ENCODE results near the gene DNM1.

Gene DNM1

DNA sequence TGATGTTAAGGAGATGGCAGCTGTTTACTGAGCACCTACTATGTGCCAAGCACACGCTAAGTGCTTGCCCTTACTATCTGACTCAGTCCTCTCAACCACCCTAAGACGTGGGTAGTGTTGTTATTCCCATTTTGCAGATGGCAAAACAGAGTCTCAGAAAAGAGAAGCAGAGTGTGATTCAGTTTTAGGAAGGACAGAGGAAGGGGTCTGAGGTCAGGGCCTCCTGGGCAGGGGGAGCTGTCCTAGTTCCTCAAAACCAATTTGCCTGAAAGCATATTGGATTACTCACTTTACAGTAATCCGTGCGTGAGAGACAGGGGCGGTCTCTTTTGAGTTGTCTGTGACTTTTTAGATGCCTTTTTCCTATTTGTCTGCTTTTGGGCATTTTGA is 23.2 kb downstream of the DNM1 start:
- no peak for TF ChIP-seq TCF12 (IDR thresholded peaks at IDR 0.05; ENCODE audit: low read depth)
- no peak for TF ChIP-seq NFIC (IDR thresholded peaks at IDR 0.05)
- no peak for TF ChIP-seq RAD21 (IDR thresholded peaks at IDR 0.05; ENCODE audit: low read depth)
- TF ChIP-seq ZBTB7A (IDR thresholded peaks at IDR 0.05; ENCODE audit: low read depth), result no peak
- no peak for TF ChIP-seq TAF1 (IDR thresholded peaks at IDR 0.05; ENCODE audit: low read depth)
- TF ChIP-seq EGR1 (IDR thresholded peaks at IDR 0.05), result no peak
- TF ChIP-seq CREB1 (IDR thresholded peaks at IDR 0.05; ENCODE audit: low read depth), result no peak
- TF ChIP-seq, protein P1, sequence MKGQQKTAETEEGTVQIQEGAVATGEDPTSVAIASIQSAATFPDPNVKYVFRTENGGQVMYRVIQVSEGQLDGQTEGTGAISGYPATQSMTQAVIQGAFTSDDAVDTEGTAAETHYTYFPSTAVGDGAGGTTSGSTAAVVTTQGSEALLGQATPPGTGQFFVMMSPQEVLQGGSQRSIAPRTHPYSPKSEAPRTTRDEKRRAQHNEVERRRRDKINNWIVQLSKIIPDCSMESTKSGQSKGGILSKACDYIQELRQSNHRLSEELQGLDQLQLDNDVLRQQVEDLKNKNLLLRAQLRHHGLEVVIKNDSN (IDR thresholded peaks at IDR 0.05), result no peak
- no peak for TF ChIP-seq CEBPB (IDR thresholded peaks at IDR 0.05)
- TF ChIP-seq TEAD4 (IDR thresholded peaks at IDR 0.05), result no peak
- TF ChIP-seq EP300 (IDR thresholded peaks at IDR 0.05; ENCODE audit: borderline replicate concordance), result no peak
- no peak for TF ChIP-seq YY1 (IDR thresholded peaks at IDR 0.05; ENCODE audit: low read depth)

DNA sequence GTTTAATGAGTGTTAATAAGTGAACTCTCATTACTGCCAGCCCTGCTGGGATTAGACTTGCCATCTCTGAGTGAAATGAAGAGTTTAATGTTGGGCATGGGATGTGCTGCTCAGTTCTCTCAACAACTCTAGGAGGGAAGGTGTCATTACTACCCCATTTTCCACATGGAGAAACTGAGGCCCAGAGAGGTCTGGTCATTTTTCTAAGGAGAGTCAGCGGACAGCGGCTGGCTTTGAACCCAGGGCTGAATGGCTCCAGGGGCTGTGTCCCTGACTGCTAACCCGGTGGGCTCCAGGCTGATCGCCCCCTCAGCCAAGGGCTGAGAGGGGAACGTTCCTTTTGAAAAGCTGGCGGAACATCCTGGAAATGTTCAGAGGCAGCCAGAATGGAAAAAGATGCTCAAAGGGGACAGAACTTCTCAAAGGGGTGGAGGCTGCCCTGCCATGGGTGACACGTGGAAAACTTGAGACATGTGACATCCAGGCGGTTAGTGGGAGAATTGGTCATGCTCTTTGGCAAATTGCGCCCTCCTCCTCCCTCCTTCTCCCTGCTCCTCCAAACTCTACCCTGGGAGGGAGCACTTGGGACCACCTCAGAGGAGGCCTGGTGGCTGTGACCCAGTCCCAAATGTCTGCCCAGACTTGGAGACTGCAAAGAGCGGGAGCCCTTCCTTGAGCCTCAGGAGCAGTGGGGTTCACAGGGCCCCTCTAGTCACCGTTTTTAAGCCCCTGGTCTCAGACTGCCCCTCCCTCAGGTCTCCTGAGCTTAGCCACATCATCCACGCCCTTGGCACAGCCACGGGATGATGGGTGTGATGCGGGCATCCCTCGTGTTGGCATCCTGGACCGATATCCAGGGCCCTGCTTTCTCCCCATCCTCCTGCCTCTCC is 28.7 kb downstream of the DNM1 start:
- TF ChIP-seq ZBTB7A (IDR thresholded peaks at IDR 0.05; ENCODE audit: low read depth) (no peak), FOXM1 (IDR thresholded peaks at IDR 0.05; ENCODE audit: borderline replicate concordance, low read depth) (no peak), EGR1 (IDR thresholded peaks at IDR 0.05) (no peak), CREB1 (IDR thresholded peaks at IDR 0.05; ENCODE audit: low read depth) (no peak), YY1 (IDR thresholded peaks at IDR 0.05; ENCODE audit: low read depth) (no peak), EP300 (IDR thresholded peaks at IDR 0.05; ENCODE audit: borderline replicate concordance) (no peak), TCF12 (IDR thresholded peaks at IDR 0.05; ENCODE audit: low read depth) (no peak), TAF1 (IDR thresholded peaks at IDR 0.05; ENCODE audit: low read depth) (no peak), RAD21 (IDR thresholded peaks at IDR 0.05; ENCODE audit: low read depth) (no peak), CEBPB (IDR thresholded peaks at IDR 0.05) (no peak), TEAD4 (IDR thresholded peaks at IDR 0.05) (no peak), NFIC (IDR thresholded peaks at IDR 0.05) (no peak)
- TF ChIP-seq, protein P2, sequence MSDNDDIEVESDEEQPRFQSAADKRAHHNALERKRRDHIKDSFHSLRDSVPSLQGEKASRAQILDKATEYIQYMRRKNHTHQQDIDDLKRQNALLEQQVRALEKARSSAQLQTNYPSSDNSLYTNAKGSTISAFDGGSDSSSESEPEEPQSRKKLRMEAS (IDR thresholded peaks at IDR 0.05), result no peak
- TF ChIP-seq, protein P3, sequence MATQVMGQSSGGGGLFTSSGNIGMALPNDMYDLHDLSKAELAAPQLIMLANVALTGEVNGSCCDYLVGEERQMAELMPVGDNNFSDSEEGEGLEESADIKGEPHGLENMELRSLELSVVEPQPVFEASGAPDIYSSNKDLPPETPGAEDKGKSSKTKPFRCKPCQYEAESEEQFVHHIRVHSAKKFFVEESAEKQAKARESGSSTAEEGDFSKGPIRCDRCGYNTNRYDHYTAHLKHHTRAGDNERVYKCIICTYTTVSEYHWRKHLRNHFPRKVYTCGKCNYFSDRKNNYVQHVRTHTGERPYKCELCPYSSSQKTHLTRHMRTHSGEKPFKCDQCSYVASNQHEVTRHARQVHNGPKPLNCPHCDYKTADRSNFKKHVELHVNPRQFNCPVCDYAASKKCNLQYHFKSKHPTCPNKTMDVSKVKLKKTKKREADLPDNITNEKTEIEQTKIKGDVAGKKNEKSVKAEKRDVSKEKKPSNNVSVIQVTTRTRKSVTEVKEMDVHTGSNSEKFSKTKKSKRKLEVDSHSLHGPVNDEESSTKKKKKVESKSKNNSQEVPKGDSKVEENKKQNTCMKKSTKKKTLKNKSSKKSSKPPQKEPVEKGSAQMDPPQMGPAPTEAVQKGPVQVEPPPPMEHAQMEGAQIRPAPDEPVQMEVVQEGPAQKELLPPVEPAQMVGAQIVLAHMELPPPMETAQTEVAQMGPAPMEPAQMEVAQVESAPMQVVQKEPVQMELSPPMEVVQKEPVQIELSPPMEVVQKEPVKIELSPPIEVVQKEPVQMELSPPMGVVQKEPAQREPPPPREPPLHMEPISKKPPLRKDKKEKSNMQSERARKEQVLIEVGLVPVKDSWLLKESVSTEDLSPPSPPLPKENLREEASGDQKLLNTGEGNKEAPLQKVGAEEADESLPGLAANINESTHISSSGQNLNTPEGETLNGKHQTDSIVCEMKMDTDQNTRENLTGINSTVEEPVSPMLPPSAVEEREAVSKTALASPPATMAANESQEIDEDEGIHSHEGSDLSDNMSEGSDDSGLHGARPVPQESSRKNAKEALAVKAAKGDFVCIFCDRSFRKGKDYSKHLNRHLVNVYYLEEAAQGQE (IDR thresholded peaks at IDR 0.05; ENCODE audit: low read depth), result no peak

DNA sequence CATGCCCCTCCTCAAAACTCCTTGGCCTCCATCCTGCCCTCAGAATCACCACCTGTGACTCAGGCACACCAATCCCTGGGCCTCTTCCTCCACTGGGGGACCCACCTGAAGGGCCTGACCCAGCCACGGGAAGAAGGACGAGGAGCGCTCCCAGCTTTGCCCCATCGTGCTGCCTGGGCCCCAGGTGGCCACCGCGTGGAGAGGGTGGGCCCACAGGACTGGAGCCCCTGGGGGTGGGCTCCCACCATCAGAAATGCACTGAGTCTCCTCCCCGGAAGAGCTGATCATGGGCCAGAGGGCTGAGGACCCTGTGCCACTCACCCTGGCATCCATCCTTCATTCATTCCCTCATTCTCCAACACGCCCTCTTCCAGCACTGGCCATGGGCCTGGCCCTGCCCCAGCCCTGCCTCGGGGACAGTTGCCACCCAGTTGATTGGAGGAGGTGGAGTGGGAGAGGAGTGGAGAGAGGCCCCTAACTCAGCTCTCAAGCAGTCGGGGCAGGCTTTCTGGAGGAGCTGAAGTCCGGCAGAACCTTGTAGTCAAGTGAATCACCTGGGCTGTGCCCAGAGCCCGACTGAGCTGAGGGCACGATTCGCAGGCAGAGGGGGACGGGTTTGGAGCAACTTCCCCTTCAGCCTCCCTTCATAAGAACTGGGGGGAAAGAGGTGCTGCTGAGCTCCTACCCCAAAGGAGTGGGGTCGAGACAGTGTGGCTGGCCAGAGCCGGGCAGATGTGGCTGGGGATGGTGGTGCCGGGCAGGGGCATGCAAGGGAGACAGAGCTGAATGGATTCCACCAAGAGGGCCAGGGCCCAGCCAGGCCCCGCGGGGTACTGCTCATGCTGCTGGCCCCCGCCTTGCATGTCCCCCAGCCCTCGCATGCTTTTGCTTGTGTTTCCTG is 29.6 kb downstream of the DNM1 start:
- TF ChIP-seq TCF12 (IDR thresholded peaks at IDR 0.05; ENCODE audit: low read depth), result no peak
- no peak for TF ChIP-seq CREB1 (IDR thresholded peaks at IDR 0.05; ENCODE audit: low read depth)
- TF ChIP-seq, protein P1 (IDR thresholded peaks at IDR 0.05), result no peak

DNA sequence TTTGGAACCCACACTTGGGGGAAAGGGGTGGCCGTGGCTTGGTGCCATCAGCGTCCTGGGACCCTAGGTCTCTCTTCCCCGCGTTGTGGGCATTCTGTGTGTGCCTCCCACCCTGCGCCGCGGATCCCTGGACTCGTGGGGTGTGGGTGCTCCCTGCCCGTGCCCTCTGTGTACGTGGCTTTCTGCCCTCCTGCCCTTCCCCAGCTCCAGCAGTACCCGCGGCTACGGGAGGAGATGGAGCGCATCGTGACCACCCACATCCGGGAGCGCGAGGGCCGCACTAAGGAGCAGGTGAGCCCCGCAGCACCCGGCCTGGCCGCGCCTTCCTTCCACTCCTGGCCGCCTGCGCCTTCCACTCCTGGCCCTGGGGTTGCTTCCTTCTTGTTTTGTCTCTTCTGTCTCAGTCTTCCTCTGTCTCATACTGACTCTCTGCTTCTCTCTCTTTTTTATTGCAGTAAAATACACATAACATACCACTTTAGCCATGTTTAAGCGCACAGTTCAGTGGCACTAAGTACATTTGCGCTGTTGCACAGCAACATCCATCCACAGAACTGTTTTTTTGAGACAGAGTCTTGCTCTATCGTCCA is 30.7 kb downstream of the DNM1 start:
- TF ChIP-seq NFIC (IDR thresholded peaks at IDR 0.05) (no peak), EP300 (IDR thresholded peaks at IDR 0.05; ENCODE audit: borderline replicate concordance) (no peak), TAF1 (IDR thresholded peaks at IDR 0.05; ENCODE audit: low read depth) (no peak), TEAD4 (IDR thresholded peaks at IDR 0.05) (no peak), TCF12 (IDR thresholded peaks at IDR 0.05; ENCODE audit: low read depth) (no peak), RAD21 (IDR thresholded peaks at IDR 0.05; ENCODE audit: low read depth) (no peak), EGR1 (IDR thresholded peaks at IDR 0.05) (no peak), ZBTB7A (IDR thresholded peaks at IDR 0.05; ENCODE audit: low read depth) (no peak), CREB1 (IDR thresholded peaks at IDR 0.05; ENCODE audit: low read depth) (no peak)
- TF ChIP-seq, protein P2 (IDR thresholded peaks at IDR 0.05), result no peak
- TF ChIP-seq, protein P1 (IDR thresholded peaks at IDR 0.05), result no peak

DNA sequence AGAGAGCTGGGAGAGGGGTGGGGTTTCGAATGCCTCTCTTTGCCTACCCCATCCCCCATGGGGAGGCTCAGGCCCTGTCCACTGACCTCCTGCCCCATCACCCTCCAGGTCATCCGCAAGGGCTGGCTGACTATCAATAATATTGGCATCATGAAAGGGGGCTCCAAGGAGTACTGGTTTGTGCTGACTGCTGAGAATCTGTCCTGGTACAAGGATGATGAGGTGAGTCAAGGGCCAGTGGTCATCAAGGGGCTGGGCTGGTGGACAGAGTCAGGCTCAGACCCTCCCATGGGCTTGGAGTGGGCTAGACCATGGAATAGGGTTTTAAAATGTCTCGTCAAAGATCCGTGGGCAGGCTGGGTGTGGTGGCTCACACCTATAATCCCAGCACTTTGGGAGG is 38.9 kb downstream of the DNM1 start:
- TF ChIP-seq EP300 (IDR thresholded peaks at IDR 0.05; ENCODE audit: borderline replicate concordance), result no peak
- TF ChIP-seq, protein P1 (IDR thresholded peaks at IDR 0.05), result no peak
- TF ChIP-seq TCF12 (IDR thresholded peaks at IDR 0.05; ENCODE audit: low read depth), result no peak
- TF ChIP-seq NFIC (IDR thresholded peaks at IDR 0.05), result no peak
- no peak for TF ChIP-seq RAD21 (IDR thresholded peaks at IDR 0.05; ENCODE audit: low read depth)
- no peak for TF ChIP-seq TEAD4 (IDR thresholded peaks at IDR 0.05)
